Spleen (tissue), 7 donors: ENCODE results near the gene SLC38A2.

Experiments
- POLR2A ChIP-seq, 3 donors: fragments of 450-650 bp; IDR thresholded peaks; one replicate each; pipeline ENCODE4 v1.5.1; 2017; ENCODE audit warnings: antibody characterized with exemption in 3 of 3, mild to moderate bottlenecking in 1 of 3
- TF ChIP-seq, protein P1 (sequence below), 11 experiments: fragments of 200-600 bp in 7 of 11; fragments of 450-650 bp in 4 of 11; sonication (generic) in 4 of 11; IDR thresholded peaks in 8 of 11; conservative IDR thresholded peaks in 3 of 11; 1 replicate in 7 of 11; 2 replicates in 4 of 11; pipeline versions ENCODE4 v1.4.0 to v1.8.0; 2016 to 2021; ENCODE audit warnings: antibody characterized with exemption in 11 of 11, inconsistent platforms in 4 of 11, mild to moderate bottlenecking in 1 of 11
- donor health status: DM: no; HTN: no; CAD: no; lungs with moderate emphysema.
- donor health status: DM: no; HTN: no; CAD: no.
- donor health status: DM: no; HTN: no; CAD: no.

DNA sequence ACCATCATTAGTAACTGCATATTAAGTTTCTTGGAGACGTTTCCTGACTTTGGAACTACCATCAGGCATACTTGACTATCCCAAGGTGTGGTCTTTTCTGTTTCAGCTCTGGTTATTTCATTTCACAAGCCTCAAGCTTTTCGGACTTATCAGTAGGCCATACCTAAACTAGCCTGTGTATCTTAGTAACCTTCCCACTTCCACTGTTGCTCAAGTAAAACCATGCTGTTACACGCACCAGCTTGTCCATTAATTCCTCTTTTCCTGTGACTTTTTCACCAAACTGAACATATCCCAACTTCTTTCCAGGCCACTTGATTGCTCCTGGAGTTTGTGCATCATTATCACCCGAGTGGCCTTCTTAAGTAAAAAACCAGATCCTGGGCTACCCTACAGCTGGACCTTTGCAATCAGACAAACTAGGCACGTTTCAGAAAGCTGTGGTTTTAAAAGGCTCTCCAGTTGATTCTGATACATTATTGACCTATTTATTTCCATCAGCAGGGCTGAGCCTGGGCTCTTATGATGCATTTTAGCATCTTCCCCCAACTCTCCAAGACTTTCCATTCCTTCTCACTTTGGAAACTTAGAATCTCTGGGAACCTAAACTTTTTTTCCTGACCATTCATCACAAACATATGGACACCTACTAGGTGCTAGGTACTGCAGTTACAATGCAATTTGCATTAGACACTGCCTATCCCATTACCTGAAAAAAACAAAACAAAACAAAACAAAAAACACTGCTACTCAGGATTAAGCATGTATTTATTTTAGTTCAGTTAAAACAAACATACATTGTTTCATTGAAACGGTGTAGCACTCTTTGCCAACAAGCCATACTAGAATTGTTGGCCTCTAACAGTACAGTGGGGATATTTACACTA, 14.9 kb downstream of the SLC38A2 start:
- TF ChIP-seq POLR2A (IDR thresholded peaks at IDR 0.05) = no peak
- TF ChIP-seq, protein P1, sequence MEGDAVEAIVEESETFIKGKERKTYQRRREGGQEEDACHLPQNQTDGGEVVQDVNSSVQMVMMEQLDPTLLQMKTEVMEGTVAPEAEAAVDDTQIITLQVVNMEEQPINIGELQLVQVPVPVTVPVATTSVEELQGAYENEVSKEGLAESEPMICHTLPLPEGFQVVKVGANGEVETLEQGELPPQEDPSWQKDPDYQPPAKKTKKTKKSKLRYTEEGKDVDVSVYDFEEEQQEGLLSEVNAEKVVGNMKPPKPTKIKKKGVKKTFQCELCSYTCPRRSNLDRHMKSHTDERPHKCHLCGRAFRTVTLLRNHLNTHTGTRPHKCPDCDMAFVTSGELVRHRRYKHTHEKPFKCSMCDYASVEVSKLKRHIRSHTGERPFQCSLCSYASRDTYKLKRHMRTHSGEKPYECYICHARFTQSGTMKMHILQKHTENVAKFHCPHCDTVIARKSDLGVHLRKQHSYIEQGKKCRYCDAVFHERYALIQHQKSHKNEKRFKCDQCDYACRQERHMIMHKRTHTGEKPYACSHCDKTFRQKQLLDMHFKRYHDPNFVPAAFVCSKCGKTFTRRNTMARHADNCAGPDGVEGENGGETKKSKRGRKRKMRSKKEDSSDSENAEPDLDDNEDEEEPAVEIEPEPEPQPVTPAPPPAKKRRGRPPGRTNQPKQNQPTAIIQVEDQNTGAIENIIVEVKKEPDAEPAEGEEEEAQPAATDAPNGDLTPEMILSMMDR (IDR thresholded peaks at IDR 0.05 in 8 of 11, conservative IDR thresholded peaks at IDR 0.05 in 3 of 11) = no peak
